GM23338 (cell line): ENCODE measurements around the gene UVRAG. TPM values are rescaled to one million over a fixed set of nuclear protein-coding genes. Genes with fewer than 3 reads are reported as not detected.

Source experiments
- ATAC-seq: fragments of 200-7000 bp; cut with Tn5 transposase; 3 replicates; pipeline ENCODE4 v1.9.1; 2020
- DNase-seq: peaks from one replicate; pipeline ENCODE4 v3.0.0-alpha.2; 2015; ENCODE audit warnings: low spot score
- H2AFZ ChIP-seq: fragments of 200-600 bp; sonication (generic); 2 replicates; pipeline ENCODE4 v1.8.0; 2016; ENCODE audit warnings: antibody characterized with exemption, mild to moderate bottlenecking, moderate library complexity
- H3F3A ChIP-seq: fragments of 200-600 bp; sonication (generic); replicated peaks from 2 replicates; pipeline ENCODE4 v1.8.0; 2017; ENCODE audit warnings: antibody characterized with exemption, mixed run types, low read depth
- H3K27ac ChIP-seq: fragments of 200-600 bp; sonication (generic); 2 replicates; pipeline ENCODE4 v1.6.1; 2016; ENCODE audit warnings: low read depth
- H3K27me3 ChIP-seq: fragments of 200-600 bp; sonication (generic); 2 replicates; pipeline ENCODE4 v1.8.0; 2016; ENCODE audit warnings: mild to moderate bottlenecking, mixed run types, moderate library complexity; ENCODE audit not compliant: insufficient read depth
- H3K36me3 ChIP-seq: fragments of 200-600 bp; sonication (generic); 2 replicates; pipeline ENCODE4 v1.8.0; 2016; ENCODE audit warnings: mild to moderate bottlenecking; ENCODE audit not compliant: insufficient read depth
- H3K4me1 ChIP-seq: fragments of 200-600 bp; sonication (generic); 2 replicates; pipeline ENCODE4 v1.8.0; 2016; ENCODE audit warnings: mild to moderate bottlenecking, moderate library complexity; ENCODE audit not compliant: insufficient read depth
- H3K4me2 ChIP-seq: fragments of 200-600 bp; sonication (generic); 2 replicates; pipeline ENCODE4 v1.7.1; 2017; ENCODE audit warnings: mixed run types
- H3K4me3 ChIP-seq: fragments of 200-600 bp; sonication (generic); 2 replicates; pipeline ENCODE4 v1.6.1; 2016; ENCODE audit warnings: mixed run types
- H3K79me2 ChIP-seq: fragments of 200-600 bp; sonication (generic); replicated peaks from 2 replicates; pipeline ENCODE4 v1.8.0; 2017; ENCODE audit warnings: mild to moderate bottlenecking; ENCODE audit not compliant: insufficient read depth
- H3K9me2 ChIP-seq: fragments of 200-600 bp; sonication (generic); 2 replicates; pipeline ENCODE4 v1.8.0; 2017; ENCODE audit not compliant: insufficient read depth
- H4K20me1 ChIP-seq: fragments of 200-600 bp; sonication (generic); replicated peaks from 2 replicates; pipeline ENCODE4 v1.8.0; 2017; ENCODE audit warnings: mild to moderate bottlenecking; ENCODE audit not compliant: insufficient read depth
- H3K27ac Mint-ChIP-seq: 2 replicates; pipeline ENCODE4 v1.8.0; 2020; ENCODE audit warnings: inconsistent platforms, mild to moderate bottlenecking, moderate library complexity, mixed read lengths
- H3K27me3 Mint-ChIP-seq: 3 replicates; pipeline ENCODE4 v1.8.0; 2022; ENCODE audit warnings: low read depth, mild to moderate bottlenecking, moderate library complexity, mixed read lengths, inconsistent platforms; ENCODE audit not compliant: insufficient read depth, poor library complexity
- H3K36me3 Mint-ChIP-seq: 3 replicates; pipeline ENCODE4 v1.8.0; 2021; ENCODE audit warnings: low read depth, mild to moderate bottlenecking, inconsistent platforms, moderate library complexity, mixed read lengths
- H3K4me1 Mint-ChIP-seq: 3 replicates; pipeline ENCODE4 v1.8.0; 2020; ENCODE audit warnings: mild to moderate bottlenecking, inconsistent platforms, mixed read lengths
- H3K4me3 Mint-ChIP-seq: 3 replicates; pipeline ENCODE4 v1.8.0; 2021; ENCODE audit warnings: moderate library complexity, mild to moderate bottlenecking, inconsistent platforms, mixed read lengths
- H3K9me3 Mint-ChIP-seq: 3 replicates; pipeline ENCODE4 v1.8.0; 2020; ENCODE audit warnings: moderate library complexity, mild to moderate bottlenecking, inconsistent platforms, mixed read lengths
- ETS1 ChIP-seq: IDR thresholded peaks from 2 replicates; pipeline ENCODE4 v1.6.1; 2016; ENCODE audit warnings: antibody characterized with exemption
- EZH2 ChIP-seq: fragments of 200-600 bp; sonication (generic); IDR thresholded peaks from one replicate; pipeline ENCODE4 v1.8.0; 2017; ENCODE audit warnings: antibody characterized with exemption, mild to moderate bottlenecking, low read depth; ENCODE audit not compliant: unreplicated experiment
- EZH2phosphoT487 ChIP-seq: fragments of 200-600 bp; sonication (generic); IDR thresholded peaks from one replicate; pipeline ENCODE4 v1.8.1; 2018; ENCODE audit warnings: antibody characterized with exemption; ENCODE audit not compliant: unreplicated experiment
- JUNB ChIP-seq: IDR thresholded peaks from one replicate; pipeline ENCODE4 v1.6.1; 2016; ENCODE audit warnings: antibody characterized with exemption; ENCODE audit not compliant: unreplicated experiment
- NANOG ChIP-seq: IDR thresholded peaks from 2 replicates; pipeline ENCODE4 v1.6.1; 2016; ENCODE audit warnings: antibody characterized with exemption, borderline replicate concordance
- STAT1 ChIP-seq: IDR thresholded peaks from one replicate; pipeline ENCODE4 v1.6.1; 2016; ENCODE audit warnings: antibody characterized with exemption; ENCODE audit not compliant: unreplicated experiment
- ZNF114 ChIP-seq: fragments of 250-450 bp; sonication (Bioruptor Pico); IDR thresholded peaks from 2 replicates; pipeline ENCODE4 v1.5.0; 2020; ENCODE audit warnings: mild to moderate bottlenecking, moderate library complexity
- ZNF331 ChIP-seq: fragments of 250-450 bp; sonication (Bioruptor Pico); IDR thresholded peaks from 2 replicates; pipeline ENCODE4 v1.5.0; 2020; ENCODE audit warnings: low read depth, mild to moderate bottlenecking, moderate library complexity
- ZNF462 ChIP-seq: fragments of 250-450 bp; sonication (Bioruptor Pico); IDR thresholded peaks from 2 replicates; pipeline ENCODE4 v1.5.0; 2020; ENCODE audit warnings: mild to moderate bottlenecking, moderate library complexity
- polyA plus RNA-seq: library from polyadenylated mRNA; unstranded; fragments of >200 nt; fragmentation: Nextera tagmentation; extraction: Ambion mirVana; gene quantifications from 2 replicates; pipeline ENCODE4 v1.2.1, GENCODE V29; 2016
- total RNA-seq: library from RNA; depleted of rRNA; stranded (reverse); fragments of >200 nt; shearing (Covaris generic); gene quantifications from 2 replicates; pipeline ENCODE4 v1.2.3, GENCODE V29; 2014
- TF ChIP-seq, protein P1 (sequence below), 2 experiments: fragments of 200-600 bp in 1 of 2; sonication (generic) in 1 of 2; conservative IDR thresholded peaks; 2 replicates each; pipeline versions ENCODE4 v1.5.1 to v1.6.1; 2016 to 2017; ENCODE audit warnings: antibody characterized with exemption in 2 of 2, low read depth in 2 of 2, mild to moderate bottlenecking in 2 of 2, moderate library complexity in 1 of 2

Gene UVRAG
- total and polyA plus RNA-seq, 2 experiments from 2014 or later = 15.3 to 17.4 TPM

GRCh38 chr11:76062733-76063132, 247.7 kb downstream of the UVRAG start:
- ATAC-seq = no peak
- Histone ChIP-seq H3K4me3 (no peak overlapping the region), H3K27me3 (no peaks in the 10 kb centered on the region)

More at GRCh38 chr11:76062733-76063132, 247.7 kb downstream of the UVRAG start:
- Mint-ChIP-seq H3K4me1 (peaks cover 46% of the 10 kb centered on the region), H3K27ac (no peak overlapping the region), H3K9me3 (peaks cover 10% of the 10 kb centered on the region; the same call in 1 of the 3 replicates), H3K4me3 (no peak overlapping the region), H3K27me3 (peaks cover 2% of the 10 kb centered on the region), H3K36me3 (peaks cover 26% of the 10 kb centered on the region)
- Histone ChIP-seq H3K27ac (no peak overlapping the region), H4K20me1 (no peaks in the 10 kb centered on the region), H2AFZ (no peak overlapping the region), H3K36me3 (no peaks in the 10 kb centered on the region), H3K79me2 (no peaks in the 10 kb centered on the region), H3K9me2 (no peaks in the 10 kb centered on the region), H3K4me1 (peaks cover 42% of the 10 kb centered on the region), H3F3A (no peaks in the 10 kb centered on the region), H3K4me2 (peak overlapping the region; percentile 58; the same call in 1 of the 2 replicates)
- TF ChIP-seq JUNB (no peak), STAT1 (no peak), ZNF462 (CRISPR knock-in tag) (no peak), ETS1 (no peak), EZH2 (no peak), ZNF331 (CRISPR knock-in tag) (no peak), NANOG (no peak), ZNF114 (CRISPR knock-in tag) (no peak), EZH2phosphoT487 (no peak)
- TF ChIP-seq, protein P1, sequence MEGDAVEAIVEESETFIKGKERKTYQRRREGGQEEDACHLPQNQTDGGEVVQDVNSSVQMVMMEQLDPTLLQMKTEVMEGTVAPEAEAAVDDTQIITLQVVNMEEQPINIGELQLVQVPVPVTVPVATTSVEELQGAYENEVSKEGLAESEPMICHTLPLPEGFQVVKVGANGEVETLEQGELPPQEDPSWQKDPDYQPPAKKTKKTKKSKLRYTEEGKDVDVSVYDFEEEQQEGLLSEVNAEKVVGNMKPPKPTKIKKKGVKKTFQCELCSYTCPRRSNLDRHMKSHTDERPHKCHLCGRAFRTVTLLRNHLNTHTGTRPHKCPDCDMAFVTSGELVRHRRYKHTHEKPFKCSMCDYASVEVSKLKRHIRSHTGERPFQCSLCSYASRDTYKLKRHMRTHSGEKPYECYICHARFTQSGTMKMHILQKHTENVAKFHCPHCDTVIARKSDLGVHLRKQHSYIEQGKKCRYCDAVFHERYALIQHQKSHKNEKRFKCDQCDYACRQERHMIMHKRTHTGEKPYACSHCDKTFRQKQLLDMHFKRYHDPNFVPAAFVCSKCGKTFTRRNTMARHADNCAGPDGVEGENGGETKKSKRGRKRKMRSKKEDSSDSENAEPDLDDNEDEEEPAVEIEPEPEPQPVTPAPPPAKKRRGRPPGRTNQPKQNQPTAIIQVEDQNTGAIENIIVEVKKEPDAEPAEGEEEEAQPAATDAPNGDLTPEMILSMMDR (conservative IDR thresholded peaks at IDR 0.05; ENCODE audit: low read depth in 2 of 2) = no peak
- DNase-seq = no peak
